Measurements from ENCODE around the gene GPS1. TPM values are rescaled to one million over a fixed set of nuclear protein-coding genes. Genes with fewer than 3 reads are reported as not detected.

GPS1 gene
- total and polyA plus RNA-seq, 2 donors (not counting 1 experiment from before 2014, with no cell fraction given), result 80.5 to 124 TPM

- Histone ChIP-seq H3K4me3 (ENCODE audit: control extremely low read depth in 1 of 5, extremely low read depth in 1 of 5, insufficient read depth in 1 of 5, low read depth in 2 of 5, low read length in 4 of 5) (no peak overlapping the region), H3K27ac (ENCODE audit: low read length in 2 of 2) (no peak overlapping the region), H3K36me3 (replicated peaks in 1 of 2; ENCODE audit: control extremely low read depth in 1 of 2, control insufficient read depth in 1 of 2, extremely low read depth in 1 of 2, insufficient read depth in 2 of 2, low read length in 1 of 2) (peaks cover 0 to 74% of the 10 kb centered on the region in 2 experiments), H3K79me2 (ENCODE audit: control insufficient read depth, insufficient read depth, low read length) (no peaks in the 10 kb centered on the region), H3K9ac (ENCODE audit: low read length) (no peak overlapping the region), H4K20me1 (ENCODE audit: control insufficient read depth, insufficient read depth, low read length, poor library complexity, severe bottlenecking) (no peaks in the 10 kb centered on the region), H3K4me1 (ENCODE audit: control insufficient read depth in 2 of 2, insufficient read depth in 2 of 2, low read length in 2 of 2) (no peaks in the 10 kb centered on the region), H3K4me2 (replicated peaks; ENCODE audit: low read depth, low read length, poor library complexity, severe bottlenecking) (no peak overlapping the region), H3K27me3 (replicated peaks in 1 of 4; ENCODE audit: control extremely low read depth in 1 of 4, control insufficient read depth in 3 of 4, insufficient read depth in 4 of 4, low read length in 3 of 4) (no peaks in the 10 kb centered on the region), H2AFZ (ENCODE audit: insufficient read depth, low read depth, low read length, poor library complexity, severe bottlenecking) (no peak overlapping the region), H3K9me3 (ENCODE audit: control extremely low read depth in 1 of 3, control insufficient read depth in 2 of 3, insufficient read depth in 1 of 3, low read length in 2 of 3) (no peaks in the 10 kb centered on the region)
- no peak for TF ChIP-seq EZH2 (IDR thresholded peaks at IDR 0.05; ENCODE audit: borderline replicate concordance, insufficient read depth, low read depth, low read length, poor library complexity, severe bottlenecking)
- ChIA-PET POLR2A (no interaction called here), CTCF (no interaction called here)
- intact Hi-C loops (cut with micrococcal nuclease), result no loop called here
- ATAC-seq (ENCODE audit: low read depth) (no peak), DNase-seq (no peak)
- H3K4me3 Mint-ChIP-seq, result no peak overlapping the region
- no peaks in the 10 kb centered on the region for H3K9me3 Mint-ChIP-seq (ENCODE audit: insufficient read depth)
- H3K4me1 Mint-ChIP-seq, result no peaks in the 10 kb centered on the region
- 96% methylated on average over 46 of the region's 49 CpGs for WGBS (ENCODE audit: insufficient coverage)
- H3K27ac Mint-ChIP-seq, result no peak overlapping the region
- H3K27me3 Mint-ChIP-seq, result no peaks in the 10 kb centered on the region
Observed at GRCh38 chr17:82085031-82085861, 33.5 kb downstream of the GPS1 start.

- ATAC-seq (ENCODE audit: low read depth) (no peak), DNase-seq (no peak)
- H3K4me2 ChIP-seq (replicated peaks; ENCODE audit: low read depth, low read length, poor library complexity, severe bottlenecking), result no peak overlapping the region
- peaks cover 0 to 70% of the 10 kb centered on the region in 2 experiments for H3K36me3 ChIP-seq (replicated peaks in 1 of 2; ENCODE audit: control extremely low read depth in 1 of 2, control insufficient read depth in 1 of 2, extremely low read depth in 1 of 2, insufficient read depth in 2 of 2, low read length in 1 of 2)
- WGBS (ENCODE audit: insufficient coverage), result 93% methylated on average over 25 of the region's 25 CpGs
- no peak overlapping the region for H3K27ac ChIP-seq (ENCODE audit: low read length in 2 of 2)
- ChIA-PET POLR2A (no interaction called here), CTCF (no interaction called here)
- H2AFZ ChIP-seq (ENCODE audit: insufficient read depth, low read depth, low read length, poor library complexity, severe bottlenecking), result no peak overlapping the region
- TF ChIP-seq CTCF (IDR thresholded peaks at IDR 0.05), result no peak
- TF ChIP-seq EZH2 (IDR thresholded peaks at IDR 0.05; ENCODE audit: borderline replicate concordance, insufficient read depth, low read depth, low read length, poor library complexity, severe bottlenecking), result no peak
- H3K9ac ChIP-seq (ENCODE audit: low read length), result no peak overlapping the region
- intact Hi-C loops (cut with micrococcal nuclease), result no loop called here
- no peaks in the 10 kb centered on the region for H3K27me3 ChIP-seq (replicated peaks in 1 of 4; ENCODE audit: control extremely low read depth in 1 of 4, control insufficient read depth in 3 of 4, insufficient read depth in 4 of 4, low read length in 3 of 4)
- Mint-ChIP-seq H3K27ac (no peak overlapping the region), H3K4me3 (no peak overlapping the region), H3K4me1 (no peaks in the 10 kb centered on the region), H3K9me3 (ENCODE audit: insufficient read depth) (no peaks in the 10 kb centered on the region), H3K27me3 (no peaks in the 10 kb centered on the region)
- no peaks in the 10 kb centered on the region for H4K20me1 ChIP-seq (ENCODE audit: control insufficient read depth, insufficient read depth, low read length, poor library complexity, severe bottlenecking)
- no peak overlapping the region for H3K4me3 ChIP-seq (ENCODE audit: control extremely low read depth in 1 of 5, extremely low read depth in 1 of 5, insufficient read depth in 1 of 5, low read depth in 2 of 5, low read length in 4 of 5)
- H3K4me1 ChIP-seq (ENCODE audit: control insufficient read depth in 2 of 2, insufficient read depth in 2 of 2, low read length in 2 of 2), result no peaks in the 10 kb centered on the region
- H3K79me2 ChIP-seq (ENCODE audit: control insufficient read depth, insufficient read depth, low read length), result no peaks in the 10 kb centered on the region
- no peaks in the 10 kb centered on the region for H3K9me3 ChIP-seq (ENCODE audit: control extremely low read depth in 1 of 3, control insufficient read depth in 2 of 3, insufficient read depth in 1 of 3, low read length in 2 of 3)
Observed at GRCh38 chr17:82085931-82086764, 34.5 kb downstream of the GPS1 start.
